ENCODE data around the gene ALOX15. TPM values are rescaled to one million over a fixed set of nuclear protein-coding genes. Genes with fewer than 3 reads are reported as not detected.

ALOX15 gene, protein sequence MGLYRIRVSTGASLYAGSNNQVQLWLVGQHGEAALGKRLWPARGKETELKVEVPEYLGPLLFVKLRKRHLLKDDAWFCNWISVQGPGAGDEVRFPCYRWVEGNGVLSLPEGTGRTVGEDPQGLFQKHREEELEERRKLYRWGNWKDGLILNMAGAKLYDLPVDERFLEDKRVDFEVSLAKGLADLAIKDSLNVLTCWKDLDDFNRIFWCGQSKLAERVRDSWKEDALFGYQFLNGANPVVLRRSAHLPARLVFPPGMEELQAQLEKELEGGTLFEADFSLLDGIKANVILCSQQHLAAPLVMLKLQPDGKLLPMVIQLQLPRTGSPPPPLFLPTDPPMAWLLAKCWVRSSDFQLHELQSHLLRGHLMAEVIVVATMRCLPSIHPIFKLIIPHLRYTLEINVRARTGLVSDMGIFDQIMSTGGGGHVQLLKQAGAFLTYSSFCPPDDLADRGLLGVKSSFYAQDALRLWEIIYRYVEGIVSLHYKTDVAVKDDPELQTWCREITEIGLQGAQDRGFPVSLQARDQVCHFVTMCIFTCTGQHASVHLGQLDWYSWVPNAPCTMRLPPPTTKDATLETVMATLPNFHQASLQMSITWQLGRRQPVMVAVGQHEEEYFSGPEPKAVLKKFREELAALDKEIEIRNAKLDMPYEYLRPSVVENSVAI
- not detected for polyA plus RNA-seq (2012; ENCODE audit: insufficient read length, low read depth)

DNA sequence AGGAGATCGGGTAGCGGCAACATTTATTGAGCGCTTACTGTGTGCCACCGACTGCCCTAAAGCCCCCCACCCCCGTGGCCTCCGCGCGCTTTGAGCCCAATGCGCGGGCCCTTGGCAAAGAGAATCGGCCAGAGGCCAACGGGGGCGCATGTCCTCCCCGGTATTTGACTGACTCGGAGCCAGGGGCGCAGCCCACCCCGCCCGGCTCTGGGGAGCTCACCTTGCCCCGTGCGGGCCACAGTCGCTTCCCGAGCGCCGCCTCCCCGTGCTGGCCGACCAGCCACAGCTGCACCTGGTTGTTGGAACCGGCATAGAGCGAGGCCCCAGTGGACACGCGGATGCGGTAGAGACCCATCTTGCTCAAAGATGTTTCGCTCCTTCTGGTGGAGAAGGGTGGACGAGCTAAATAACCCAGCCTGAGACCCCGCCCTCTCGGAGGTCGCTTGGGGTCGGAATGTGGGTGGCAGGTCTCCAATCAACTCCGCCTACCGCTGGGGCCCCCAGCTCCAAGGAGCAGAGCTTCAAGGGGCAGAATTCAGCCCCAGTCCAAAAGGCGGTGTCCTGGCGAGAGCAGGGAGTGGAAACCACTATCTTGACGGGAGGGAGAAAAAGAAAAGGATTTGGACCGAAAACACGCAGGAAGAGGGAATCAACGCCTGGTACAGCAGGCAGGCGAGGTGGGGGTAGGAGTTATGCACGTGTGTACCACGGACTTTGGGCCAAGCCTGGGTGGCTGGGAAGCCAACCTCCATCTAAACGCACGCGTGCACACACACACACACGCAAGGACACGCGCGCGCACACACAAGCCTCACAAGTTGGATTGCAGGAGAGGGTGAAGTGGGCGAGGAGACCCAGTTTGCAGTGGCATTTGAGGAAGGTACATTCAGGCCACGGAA is at the start of gene ALOX15:
ALOX15 (minus strand) TSS at position 382 of the 899 bp plus-strand sequence; CDS start at position 355, 27 bp downstream.
- TF ChIP-seq TAF1 (IDR thresholded peaks at IDR 0.05; ENCODE audit: borderline replicate concordance, insufficient read depth, low read length): no peak
- TF ChIP-seq SIN3A (IDR thresholded peaks at IDR 0.05; ENCODE audit: borderline replicate concordance, insufficient read depth, low read length): no peak
- TF ChIP-seq, protein P1, sequence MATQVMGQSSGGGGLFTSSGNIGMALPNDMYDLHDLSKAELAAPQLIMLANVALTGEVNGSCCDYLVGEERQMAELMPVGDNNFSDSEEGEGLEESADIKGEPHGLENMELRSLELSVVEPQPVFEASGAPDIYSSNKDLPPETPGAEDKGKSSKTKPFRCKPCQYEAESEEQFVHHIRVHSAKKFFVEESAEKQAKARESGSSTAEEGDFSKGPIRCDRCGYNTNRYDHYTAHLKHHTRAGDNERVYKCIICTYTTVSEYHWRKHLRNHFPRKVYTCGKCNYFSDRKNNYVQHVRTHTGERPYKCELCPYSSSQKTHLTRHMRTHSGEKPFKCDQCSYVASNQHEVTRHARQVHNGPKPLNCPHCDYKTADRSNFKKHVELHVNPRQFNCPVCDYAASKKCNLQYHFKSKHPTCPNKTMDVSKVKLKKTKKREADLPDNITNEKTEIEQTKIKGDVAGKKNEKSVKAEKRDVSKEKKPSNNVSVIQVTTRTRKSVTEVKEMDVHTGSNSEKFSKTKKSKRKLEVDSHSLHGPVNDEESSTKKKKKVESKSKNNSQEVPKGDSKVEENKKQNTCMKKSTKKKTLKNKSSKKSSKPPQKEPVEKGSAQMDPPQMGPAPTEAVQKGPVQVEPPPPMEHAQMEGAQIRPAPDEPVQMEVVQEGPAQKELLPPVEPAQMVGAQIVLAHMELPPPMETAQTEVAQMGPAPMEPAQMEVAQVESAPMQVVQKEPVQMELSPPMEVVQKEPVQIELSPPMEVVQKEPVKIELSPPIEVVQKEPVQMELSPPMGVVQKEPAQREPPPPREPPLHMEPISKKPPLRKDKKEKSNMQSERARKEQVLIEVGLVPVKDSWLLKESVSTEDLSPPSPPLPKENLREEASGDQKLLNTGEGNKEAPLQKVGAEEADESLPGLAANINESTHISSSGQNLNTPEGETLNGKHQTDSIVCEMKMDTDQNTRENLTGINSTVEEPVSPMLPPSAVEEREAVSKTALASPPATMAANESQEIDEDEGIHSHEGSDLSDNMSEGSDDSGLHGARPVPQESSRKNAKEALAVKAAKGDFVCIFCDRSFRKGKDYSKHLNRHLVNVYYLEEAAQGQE (IDR thresholded peaks at IDR 0.05; ENCODE audit: insufficient read depth in 1 of 2, low read depth in 2 of 2, low read length in 2 of 2): no peak
- no peak for TF ChIP-seq FOXP2 (optimal IDR thresholded peaks at IDR 0.05; ENCODE audit: borderline replicate concordance, extremely low read depth, extremely low read length, insufficient read depth)
- TF ChIP-seq POLR2AphosphoS5 (IDR thresholded peaks at IDR 0.05; ENCODE audit: low read depth, low read length): no peak

DNA sequence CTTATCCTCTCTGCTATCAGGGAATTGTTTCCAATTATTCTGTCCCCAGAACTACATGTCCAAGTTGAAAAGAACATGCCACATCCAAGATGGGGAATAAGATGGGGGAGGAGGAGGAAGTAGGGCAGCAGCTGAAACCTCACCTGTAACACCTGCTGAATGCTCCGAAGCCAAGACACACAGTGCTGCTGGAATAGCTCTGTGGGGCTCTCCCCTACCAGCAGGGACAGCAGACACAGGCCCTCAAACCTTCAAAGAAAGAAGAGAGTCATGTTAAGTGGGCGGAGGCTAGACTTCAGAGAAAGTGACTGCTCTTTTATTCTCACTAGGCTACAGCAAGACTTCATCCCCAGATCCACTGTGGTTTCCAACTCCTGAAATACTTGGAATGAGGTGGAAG is 49.3 kb upstream of the ALOX15 start:
- no peak for TF ChIP-seq FOXP2 (optimal IDR thresholded peaks at IDR 0.05; ENCODE audit: borderline replicate concordance, extremely low read depth, extremely low read length, insufficient read depth)
- TF ChIP-seq, protein P1 (IDR thresholded peaks at IDR 0.05; ENCODE audit: insufficient read depth in 1 of 2, low read depth in 2 of 2, low read length in 2 of 2): no peak

DNA sequence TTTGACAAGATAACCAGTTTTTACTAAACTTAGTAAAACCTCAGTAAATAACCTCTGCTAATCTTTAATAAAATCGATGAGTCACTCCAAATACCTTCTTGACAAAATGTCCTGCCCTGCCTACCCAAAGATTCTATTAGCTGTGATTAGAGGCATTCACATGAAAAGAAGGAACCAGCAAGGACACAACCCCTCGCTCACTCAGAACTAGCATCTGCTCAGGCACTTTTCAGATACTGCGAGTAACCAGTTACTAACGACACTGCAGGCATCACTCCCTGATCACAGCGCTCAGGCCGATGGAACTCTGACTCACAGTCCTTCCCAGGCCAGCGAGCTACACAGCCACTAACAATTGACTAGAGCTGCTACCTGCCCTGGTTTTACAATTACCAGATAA is 38.2 kb upstream of the ALOX15 start:
- TF ChIP-seq, protein P1 (IDR thresholded peaks at IDR 0.05; ENCODE audit: insufficient read depth in 1 of 2, low read depth in 2 of 2, low read length in 2 of 2): no peak

GRCh38 chr17:4678448-4679026 is 37.1 kb upstream of the ALOX15 start:
- TF ChIP-seq FOXP2 (optimal IDR thresholded peaks at IDR 0.05; ENCODE audit: borderline replicate concordance, extremely low read depth, extremely low read length, insufficient read depth): no peak
- TF ChIP-seq POLR2AphosphoS5 (IDR thresholded peaks at IDR 0.05; ENCODE audit: low read depth, low read length): no peak; the same call in 1 of the 2 replicates
- TF ChIP-seq TAF1 (IDR thresholded peaks at IDR 0.05; ENCODE audit: borderline replicate concordance, insufficient read depth, low read length): no peak
- TF ChIP-seq SIN3A (IDR thresholded peaks at IDR 0.05; ENCODE audit: borderline replicate concordance, insufficient read depth, low read length): no peak
- TF ChIP-seq, protein P1 (IDR thresholded peaks at IDR 0.05; ENCODE audit: insufficient read depth in 1 of 2, low read depth in 2 of 2, low read length in 2 of 2): no peak
